ENCODE measurements around the gene BICD2. TPM values are rescaled to one million over a fixed set of nuclear protein-coding genes. Genes with fewer than 3 reads are reported as not detected.
A peak's percentile ranks its signal among the peaks of the same experiment; 100 is the strongest.
"Not testable (repeated sequence)": the region's sequence is repeated elsewhere in the genome, so short reads cannot be mapped to it uniquely, and the experiment has no call there.

Gene BICD2
- total RNA-seq: 10 to 100 TPM; 42.3 to 75.3 (median 51.8) TPM

GRCh38 chr9:92764381-92764987 lies at the start of gene BICD2:
Gene BICD2 (minus strand): TSS chr9:92764833. CDS start chr9:92764744, 89 bp downstream.
- H3K4me3 ChIP-seq: peak within 1 kb of the TSS; percentile 86 to 88
- H3K36me3 ChIP-seq: no peaks in the 10 kb centered on the region
- H3K4me1 ChIP-seq: peaks cover 0 to 54% (median 38%) of the 10 kb centered on the region in 3 donors
- H3K9me3 ChIP-seq: no peaks in the 10 kb centered on the region
- H3K27me3 ChIP-seq: no peaks in the 10 kb centered on the region
- no peak for ATAC-seq
- WGBS, 2 donors (ENCODE audit: low coverage in 1 of 2): no CpG with 5 or more reads among the region's 74 CpGs
- TF ChIP-seq CTCF (IDR thresholded peaks at IDR 0.05): no peak
- no peak for TF ChIP-seq POLR2AphosphoS5 (IDR thresholded peaks at IDR 0.05)
- peak in 1 of 2 donors; percentile 3 for TF ChIP-seq POLR2A (IDR thresholded peaks at IDR 0.05)
- no peak for TF ChIP-seq EP300 (IDR thresholded peaks at IDR 0.05)
- peak within 1 kb of the TSS; percentile 85 to 100 (median 94) for H3K27ac ChIP-seq

DNA sequence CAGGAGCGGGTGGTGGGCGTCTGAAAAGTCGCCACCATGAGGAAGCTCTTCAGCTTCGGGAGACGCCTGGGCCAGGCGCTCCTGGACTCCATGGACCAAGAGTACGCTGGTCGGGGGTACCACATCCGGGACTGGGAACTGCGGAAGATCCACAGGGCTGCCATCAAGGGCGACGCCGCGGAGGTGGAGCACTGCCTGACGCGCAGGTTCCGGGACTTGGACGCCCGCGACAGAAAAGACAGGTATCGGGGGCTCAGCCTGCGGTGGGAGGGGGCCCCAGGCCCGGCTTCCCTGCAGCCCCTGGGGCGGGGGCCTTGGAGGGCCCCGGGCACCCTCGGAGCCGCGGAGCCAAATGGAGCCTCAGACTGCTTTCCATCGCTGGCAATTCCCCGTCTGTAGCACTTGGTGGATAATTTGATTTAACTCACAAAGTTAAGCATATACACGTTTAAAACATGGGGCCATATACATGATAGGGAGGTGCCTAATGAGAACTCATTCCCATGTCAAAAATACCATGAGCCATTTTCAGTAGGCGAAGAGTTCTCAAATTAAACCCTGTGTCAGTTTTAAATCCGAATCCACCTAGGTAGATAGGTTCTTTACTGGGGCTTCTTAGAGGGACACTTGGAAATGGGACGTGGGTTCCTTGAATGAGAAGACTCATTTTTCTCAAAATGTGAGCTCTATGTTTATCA lies 45.1 kb upstream of the BICD2 start:
- H3K27ac ChIP-seq, H3K9me3 ChIP-seq, H3K36me3 ChIP-seq, H3K4me3 ChIP-seq, ATAC-seq: not testable (repeated sequence)
- H3K4me1 ChIP-seq: peaks cover 3 to 30% (median 27%) of the 10 kb centered on the region in 3 donors
- H3K27me3 ChIP-seq: peaks cover 99% of the 10 kb centered on the region
- WGBS, 2 donors (ENCODE audit: low coverage in 1 of 2): 27 to 40% methylated on average over 4 to 9 of the region's 34 CpGs

DNA sequence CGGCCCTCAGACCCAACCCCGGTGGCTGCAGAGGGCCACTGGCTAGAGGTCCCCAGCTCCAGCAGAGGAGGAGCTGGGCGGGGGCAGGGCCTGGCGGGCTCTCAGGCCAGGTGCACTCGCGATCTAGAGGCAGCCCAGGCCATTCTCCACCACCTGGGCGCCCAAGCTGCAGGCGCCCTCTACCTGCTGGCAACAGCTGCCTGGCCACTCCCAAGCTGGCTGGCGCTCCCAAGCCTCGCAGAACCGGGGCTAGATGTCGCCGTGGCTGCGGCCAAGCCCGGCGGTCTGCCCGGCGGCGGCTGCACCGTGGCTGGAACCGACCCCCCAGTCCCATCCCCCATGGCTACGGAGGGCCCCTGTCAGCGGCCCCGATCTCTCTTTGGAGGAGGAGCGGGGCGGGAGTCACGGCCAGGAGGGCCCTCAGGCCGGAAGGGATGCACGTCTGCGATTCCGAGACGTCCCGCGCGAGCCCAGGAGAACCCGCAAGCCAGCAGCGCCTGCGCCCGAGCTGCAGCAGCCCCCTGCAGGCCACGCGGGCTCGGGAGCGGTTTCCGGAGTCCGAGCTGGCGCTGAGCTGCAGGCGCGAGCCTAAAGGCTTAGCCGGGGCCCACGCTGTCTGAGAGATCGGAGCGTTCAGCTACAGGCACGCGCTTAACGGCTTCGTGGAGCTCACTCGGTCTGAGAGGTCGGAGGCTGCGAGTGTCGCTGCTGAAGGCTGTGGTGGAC lies 44.3 kb upstream of the BICD2 start:
- Histone ChIP-seq H3K27ac (no peak overlapping the region), H3K27me3 (peaks cover 99% of the 10 kb centered on the region), H3K4me1 (peaks cover 3 to 30% (median 27%) of the 10 kb centered on the region in 3 donors), H3K36me3 (no peaks in the 10 kb centered on the region), H3K4me3 (peak overlapping the region in 1 of 2 donors; percentile 22), H3K9me3 (no peaks in the 10 kb centered on the region)
- WGBS, 2 donors (ENCODE audit: low coverage in 1 of 2): no CpG with 5 or more reads among the region's 60 CpGs
- peak; percentile 84 for ATAC-seq
- TF ChIP-seq POLR2AphosphoS5 (IDR thresholded peaks at IDR 0.05) (no peak), CTCF (IDR thresholded peaks at IDR 0.05) (peak in 3 of 4 experiments; percentile 23 to 46 (median 40))

GRCh38 chr9:92807757-92808725 lies 43.4 kb upstream of the BICD2 start:
- Histone ChIP-seq H3K36me3 (no peaks in the 10 kb centered on the region), H3K27me3 (peaks cover 99% of the 10 kb centered on the region)

More at GRCh38 chr9:92807757-92808725, 43.4 kb upstream of the BICD2 start:
- H3K27ac ChIP-seq: no peak overlapping the region
- H3K4me3 ChIP-seq: peak overlapping the region in 1 of 2 donors; percentile 22
- ATAC-seq: no peak
- H3K9me3 ChIP-seq: no peaks in the 10 kb centered on the region
- TF ChIP-seq POLR2A (IDR thresholded peaks at IDR 0.05) (no peak), EP300 (IDR thresholded peaks at IDR 0.05) (no peak), POLR2AphosphoS5 (IDR thresholded peaks at IDR 0.05) (no peak), CTCF (IDR thresholded peaks at IDR 0.05) (no peak)
- H3K4me1 ChIP-seq: peaks cover 3 to 30% (median 27%) of the 10 kb centered on the region in 3 donors
- 13% methylated on average over 6 of the region's 76 CpGs; no CpG with 5 or more reads in 1 of the 2 donors for WGBS, 2 donors (ENCODE audit: low coverage in 1 of 2)
